Mesendoderm (in vitro differentiated cells): Measurements from ENCODE around the gene CD70. TPM values are rescaled to one million over a fixed set of nuclear protein-coding genes. Genes with fewer than 3 reads are reported as not detected.
"Not testable (repeated sequence)": the region's sequence is repeated elsewhere in the genome, so short reads cannot be mapped to it uniquely, and the experiment has no call there.

ENCODE experiments used
- DNase-seq: peaks from one replicate; pipeline ENCODE4 v3.0.0; 2013
- H2AK5ac ChIP-seq: 2 replicates; pipeline ENCODE4 v1.6.1; 2013; ENCODE audit warnings: low read length, inconsistent platforms
- H2BK120ac ChIP-seq: 2 replicates; pipeline ENCODE4 v1.6.1; 2013; ENCODE audit warnings: low read depth, mild to moderate bottlenecking, low read length, moderate library complexity, mixed read lengths
- H2BK15ac ChIP-seq: replicated peaks from 2 replicates; pipeline ENCODE4 v1.6.1; 2013; ENCODE audit warnings: low read depth, mild to moderate bottlenecking, moderate library complexity
- H2BK5ac ChIP-seq: 2 replicates; pipeline ENCODE4 v1.6.1; 2013; ENCODE audit warnings: low read length, inconsistent platforms
- H3K18ac ChIP-seq: 2 replicates; pipeline ENCODE4 v1.6.1; 2013; ENCODE audit warnings: mild to moderate bottlenecking, low read length, mixed read lengths
- H3K23ac ChIP-seq: one replicate; pipeline ENCODE4 v1.6.1; 2013; ENCODE audit warnings: low read length
- H3K27ac ChIP-seq: 2 replicates; pipeline ENCODE4 v1.5.1; 2013; ENCODE audit warnings: low read depth, mild to moderate bottlenecking, inconsistent platforms, low read length, moderate library complexity
- H3K27me3 ChIP-seq: 2 replicates; pipeline ENCODE4 v1.6.1; 2013; ENCODE audit warnings: low read length, control low read depth, mild to moderate bottlenecking, inconsistent platforms; ENCODE audit not compliant: insufficient read depth, poor library complexity
- H3K36me3 ChIP-seq: 2 replicates; pipeline ENCODE4 v1.6.1; 2013; ENCODE audit warnings: low read length, inconsistent platforms; ENCODE audit not compliant: control insufficient read depth, insufficient read depth
- H3K4ac ChIP-seq: one replicate; pipeline ENCODE4 v1.6.1; 2013; ENCODE audit warnings: low read depth, mild to moderate bottlenecking, low read length, moderate library complexity
- H3K4me1 ChIP-seq: 2 replicates; pipeline ENCODE4 v1.6.1; 2013; ENCODE audit warnings: low read depth, low read length, inconsistent platforms; ENCODE audit not compliant: control insufficient read depth
- H3K4me2 ChIP-seq: 2 replicates; pipeline ENCODE4 v1.6.1; 2013; ENCODE audit warnings: low read length
- H3K4me3 ChIP-seq: 2 replicates; pipeline ENCODE4 v1.5.1; 2013; ENCODE audit warnings: mild to moderate bottlenecking, low read length
- H3K56ac ChIP-seq: one replicate; pipeline ENCODE4 v1.6.1; 2013; ENCODE audit warnings: low read length
- H3K79me1 ChIP-seq: 2 replicates; pipeline ENCODE4 v1.6.1; 2013; ENCODE audit warnings: low read length, inconsistent platforms
- H3K79me2 ChIP-seq: 2 replicates; pipeline ENCODE4 v1.6.1; 2013; ENCODE audit warnings: mild to moderate bottlenecking, low read length; ENCODE audit not compliant: control insufficient read depth, insufficient read depth
- H3K9ac ChIP-seq: 2 replicates; pipeline ENCODE4 v1.6.1; 2013; ENCODE audit warnings: low read length, inconsistent platforms
- H4K5ac ChIP-seq: one replicate; pipeline ENCODE4 v1.6.1; 2013; ENCODE audit warnings: low read length
- H4K8ac ChIP-seq: one replicate; pipeline ENCODE4 v1.6.1; 2013; ENCODE audit warnings: low read depth, mild to moderate bottlenecking, control low read depth, low read length, moderate library complexity
- WGBS: extraction: QIAGEN DNeasy Blood & Tissue Kit; methylation state at CpG from one replicate; pipeline ENCODE4 v1.1.7; 2013; ENCODE audit warnings: low lambda C conversion rate, missing lambda C conversion rate; ENCODE audit not compliant: insufficient coverage; ENCODE audit errors: extremely low coverage; 5-methylcytosine and 5-hydroxymethylcytosine counted together
- polyA plus RNA-seq, 2 experiments: library from polyadenylated mRNA; stranded (reverse); fragments of 200-250 nt; gene quantifications; one replicate each; pipeline ENCODE4 v1.2.3, GENCODE V29; 2013

CD70 gene, protein sequence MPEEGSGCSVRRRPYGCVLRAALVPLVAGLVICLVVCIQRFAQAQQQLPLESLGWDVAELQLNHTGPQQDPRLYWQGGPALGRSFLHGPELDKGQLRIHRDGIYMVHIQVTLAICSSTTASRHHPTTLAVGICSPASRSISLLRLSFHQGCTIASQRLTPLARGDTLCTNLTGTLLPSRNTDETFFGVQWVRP
- 0.77 TPM for polyA plus RNA-seq (2013, experiment 1 of 2)
- polyA plus RNA-seq (2013, experiment 2 of 2), result 0.71 TPM

DNA sequence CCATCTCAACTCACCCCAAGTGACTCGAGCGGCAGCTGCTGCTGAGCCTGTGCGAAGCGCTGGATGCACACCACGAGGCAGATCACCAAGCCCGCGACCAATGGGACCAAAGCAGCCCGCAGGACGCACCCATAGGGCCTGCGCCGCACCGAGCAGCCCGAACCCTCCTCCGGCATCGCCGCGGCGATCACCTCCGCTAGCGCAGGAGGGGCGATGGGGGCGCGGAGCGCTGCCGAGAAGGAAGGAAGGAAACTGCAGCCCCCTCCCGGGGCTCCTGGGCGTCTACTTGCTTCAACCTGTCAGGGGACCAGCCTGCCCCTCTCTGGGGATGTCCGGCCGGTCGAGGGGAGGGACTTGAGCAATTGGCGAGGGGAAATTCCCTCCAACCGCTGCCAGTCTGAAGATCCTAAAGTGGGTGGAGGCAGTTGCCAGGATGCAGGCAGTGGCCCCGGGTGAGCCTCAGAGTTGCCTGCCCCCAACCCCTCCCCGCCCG is at the start of gene CD70:
CD70 (minus strand) TSS at position 324 of the 493 bp plus-strand sequence; CDS start at position 176, 148 bp downstream.
- H3K4me3 ChIP-seq, result peak within 1 kb of the TSS; percentile 33
- no peak within 1 kb of the TSS for H2BK15ac ChIP-seq
- no CpG with 5 or more reads among the region's 35 CpGs for WGBS
- no peak within 1 kb of the TSS for H2BK5ac ChIP-seq
- H3K23ac ChIP-seq, result no peak within 1 kb of the TSS
- H3K36me3 ChIP-seq, result no peaks in the 10 kb centered on the region
- H3K4ac ChIP-seq, result no peak within 1 kb of the TSS
- peak within 1 kb of the TSS; percentile 70 for H3K56ac ChIP-seq
- no peak within 1 kb of the TSS for H3K27ac ChIP-seq
- no peaks in the 10 kb centered on the region for H3K79me2 ChIP-seq
- peaks cover 2% of the 10 kb centered on the region for H3K4me1 ChIP-seq
- H2AK5ac ChIP-seq, result no peak within 1 kb of the TSS
- H4K8ac ChIP-seq, result no peak within 1 kb of the TSS
- no peak within 1 kb of the TSS for H4K5ac ChIP-seq
- DNase-seq, result peak; percentile 77
- peak within 1 kb of the TSS; percentile 76 for H3K4me2 ChIP-seq
- H3K18ac ChIP-seq, result no peak within 1 kb of the TSS
- no peak within 1 kb of the TSS for H2BK120ac ChIP-seq
- peak within 1 kb of the TSS; percentile 39 for H3K9ac ChIP-seq
- peaks cover 17% of the 10 kb centered on the region for H3K27me3 ChIP-seq
- H3K79me1 ChIP-seq, result no peaks in the 10 kb centered on the region

DNA sequence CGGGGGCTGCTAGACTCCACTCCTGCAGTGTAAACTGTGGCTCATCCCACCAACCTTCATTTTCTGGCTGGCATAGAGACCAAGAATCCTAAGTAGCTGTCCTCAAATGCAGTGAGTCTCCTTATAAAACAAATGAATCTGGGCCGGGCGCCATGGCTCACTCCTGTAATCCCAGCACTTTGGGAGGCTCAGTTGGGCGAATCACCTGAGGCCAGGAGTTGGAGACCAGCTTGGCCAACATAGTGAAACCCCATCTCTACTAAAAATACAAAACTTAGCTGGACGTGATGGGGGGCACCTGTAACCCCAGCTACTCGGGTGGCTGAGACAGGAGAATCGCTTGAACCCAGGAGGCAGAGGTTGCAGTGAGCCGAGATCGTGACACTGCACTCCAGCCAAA is 49.4 kb upstream of the CD70 start:
- not testable (repeated sequence) for H4K5ac ChIP-seq, H4K8ac ChIP-seq, DNase-seq, H3K4me1 ChIP-seq, H2BK15ac ChIP-seq, H3K79me2 ChIP-seq, H3K23ac ChIP-seq, H2AK5ac ChIP-seq, H3K4me2 ChIP-seq, H3K4me3 ChIP-seq, H2BK5ac ChIP-seq, H3K56ac ChIP-seq, H2BK120ac ChIP-seq, H3K9ac ChIP-seq, H3K18ac ChIP-seq, H3K79me1 ChIP-seq, H3K4ac ChIP-seq, H3K27me3 ChIP-seq, H3K27ac ChIP-seq, H3K36me3 ChIP-seq
- no CpG with 5 or more reads among the region's 9 CpGs for WGBS

DNA sequence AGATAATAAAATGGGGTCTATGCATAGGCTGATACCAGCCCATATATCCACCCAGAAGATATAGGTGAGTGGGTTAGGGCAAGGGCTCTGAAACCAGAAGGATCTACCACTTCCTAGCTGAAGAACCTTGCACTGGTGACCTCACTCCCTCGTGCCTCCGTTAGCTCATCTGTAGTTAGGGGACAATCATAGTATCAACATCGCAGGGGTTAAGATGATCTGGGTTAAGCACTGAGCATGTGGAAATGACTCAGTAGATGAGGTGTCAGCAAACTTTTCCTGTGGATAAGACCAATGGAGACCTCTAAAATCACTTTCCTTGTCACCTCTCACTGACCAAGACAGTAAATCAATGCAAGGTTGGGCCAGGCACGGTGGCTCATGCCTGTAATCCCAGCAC is 48.5 kb upstream of the CD70 start:
- Histone ChIP-seq H3K27me3 (no peaks in the 10 kb centered on the region), H3K18ac (no peak overlapping the region), H2BK5ac (no peak overlapping the region), H2AK5ac (no peak overlapping the region), H3K79me2 (no peaks in the 10 kb centered on the region), H2BK15ac (no peak overlapping the region), H4K8ac (no peak overlapping the region), H3K4me1 (no peaks in the 10 kb centered on the region), H3K4me2 (no peak overlapping the region), H2BK120ac (no peak overlapping the region), H4K5ac (no peak overlapping the region), H3K27ac (no peak overlapping the region), H3K79me1 (no peaks in the 10 kb centered on the region), H3K9ac (no peak overlapping the region), H3K4ac (no peak overlapping the region), H3K4me3 (no peak overlapping the region), H3K56ac (no peak overlapping the region), H3K36me3 (no peaks in the 10 kb centered on the region), H3K23ac (no peak overlapping the region)
- DNase-seq, result no peak
- WGBS, result no CpG with 5 or more reads among the region's 4 CpGs

DNA sequence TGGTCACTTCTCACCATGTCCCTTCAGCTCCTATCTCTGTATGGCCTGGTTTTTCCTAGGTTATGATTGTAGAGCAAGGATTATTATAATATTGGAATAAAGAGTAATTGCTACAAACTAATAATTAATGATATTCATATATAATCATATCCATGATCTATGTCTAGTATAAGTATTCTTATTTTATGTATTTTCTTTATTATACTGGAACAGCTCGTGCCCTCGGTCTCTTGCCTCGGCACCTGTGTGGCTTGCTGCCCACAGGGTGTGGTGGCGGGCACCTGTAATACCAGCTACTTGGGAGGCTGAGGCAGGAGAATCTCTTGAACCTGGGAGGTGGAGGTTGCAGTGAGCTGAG is 42.5 kb upstream of the CD70 start:
- not testable (repeated sequence) for H2BK15ac ChIP-seq, H3K56ac ChIP-seq, H2BK120ac ChIP-seq, H3K18ac ChIP-seq, H3K4me2 ChIP-seq, H3K4me1 ChIP-seq, H3K9ac ChIP-seq, DNase-seq, H3K36me3 ChIP-seq, H2BK5ac ChIP-seq, H3K4ac ChIP-seq, H2AK5ac ChIP-seq, H3K27ac ChIP-seq, H3K27me3 ChIP-seq, H3K4me3 ChIP-seq, H4K5ac ChIP-seq, H3K79me2 ChIP-seq, H4K8ac ChIP-seq, H3K23ac ChIP-seq, H3K79me1 ChIP-seq
- WGBS, result no CpG with 5 or more reads among the region's 4 CpGs

DNA sequence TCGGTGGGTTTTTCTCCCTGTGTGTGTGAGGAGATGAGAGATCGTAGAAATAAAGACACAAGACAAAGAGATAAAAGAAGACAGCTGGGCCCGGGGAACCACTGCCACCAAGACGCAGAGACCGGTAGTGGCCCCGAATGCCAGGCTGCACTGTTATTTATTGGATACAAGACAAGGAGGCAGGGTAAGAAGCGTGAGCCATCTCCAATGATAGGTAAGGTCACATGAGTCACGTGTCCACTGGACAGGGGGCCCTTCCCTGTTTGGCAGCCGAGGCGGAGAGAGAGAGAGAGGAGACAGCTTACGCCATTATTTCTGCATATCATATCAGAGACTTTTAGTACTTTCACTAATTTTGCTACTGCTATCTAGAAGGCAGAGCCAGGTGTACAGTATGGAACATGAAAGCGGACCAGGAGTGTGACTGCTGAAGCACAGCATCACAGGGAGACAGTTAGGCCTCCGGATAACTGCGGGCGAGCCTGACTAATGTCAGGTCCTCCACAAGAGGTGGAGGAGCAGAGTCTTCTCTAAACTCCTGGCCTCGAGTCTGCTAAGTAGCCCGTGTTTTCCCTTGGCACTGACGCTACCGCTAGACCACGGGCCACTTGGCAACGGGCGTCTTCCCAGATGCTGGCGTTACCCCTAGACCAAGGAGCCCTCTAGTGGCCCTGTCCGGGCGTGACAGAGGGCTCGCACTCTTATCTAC is 42.0 kb upstream of the CD70 start:
- not testable (repeated sequence) for H3K4me1 ChIP-seq

More for the DNA sequence above, 42.0 kb upstream of the CD70 start:
- not testable (repeated sequence) for H4K5ac ChIP-seq, H3K23ac ChIP-seq, H3K9ac ChIP-seq, H2BK15ac ChIP-seq, H3K79me1 ChIP-seq, H3K56ac ChIP-seq, H2BK120ac ChIP-seq, H3K4me2 ChIP-seq, H4K8ac ChIP-seq, H3K27me3 ChIP-seq, H3K4ac ChIP-seq, H3K36me3 ChIP-seq, H3K18ac ChIP-seq, H3K79me2 ChIP-seq, H3K4me3 ChIP-seq, H3K27ac ChIP-seq, H2AK5ac ChIP-seq, H2BK5ac ChIP-seq
- peak; percentile 69 for DNase-seq
- no CpG with 5 or more reads among the region's 26 CpGs for WGBS
